Hematopoietic multipotent progenitor cell (in vitro differentiated cells): Measurements from ENCODE around the gene TRAF3IP1. TPM values are rescaled to one million over a fixed set of nuclear protein-coding genes. Genes with fewer than 3 reads are reported as not detected.
"Not testable (repeated sequence)": the region's sequence is repeated elsewhere in the genome, so short reads cannot be mapped to it uniquely, and the experiment has no call there.

ENCODE experiments used
- DNase-seq, 3 donors: peaks; one replicate each; pipeline ENCODE4 v3.0.0-alpha.2; 2011 to 2015; ENCODE audit warnings: low read depth in 2 of 3, low spot score in 2 of 3
- total RNA-seq: library from RNA; depleted of rRNA; stranded (reverse); fragments of >200 nt; gene quantifications from one replicate; pipeline ENCODE4 v1.2.3, GENCODE V29; 2012

The TRAF3IP1 gene
- total RNA-seq, 1 donor, result 4.8 TPM

DNA sequence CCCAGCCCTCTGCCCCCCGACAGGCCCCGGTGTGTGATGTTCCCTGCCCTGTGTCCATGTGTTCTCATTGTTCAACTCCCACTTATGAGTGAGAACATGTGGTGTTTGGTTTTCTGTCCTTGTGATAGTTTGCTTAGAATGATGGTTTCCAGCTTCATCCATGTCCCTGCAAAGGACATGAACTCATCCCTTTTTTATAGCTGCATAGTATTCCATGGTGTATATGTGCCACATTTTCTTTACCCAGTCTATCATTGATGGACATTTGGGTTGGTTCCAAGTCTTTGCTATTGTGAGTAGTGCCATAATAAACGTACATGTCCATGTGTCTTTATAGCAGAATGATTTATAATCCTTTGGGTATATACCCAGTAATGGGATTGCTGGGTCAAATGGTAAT lies 52.0 kb downstream of the TRAF3IP1 start:
- not testable (repeated sequence) for DNase-seq

- DNase-seq, result peak in 1 of 3 donors; percentile 60
Measured at GRCh38 chr2:238376884-238377391, 56.6 kb downstream of the TRAF3IP1 start.

DNA sequence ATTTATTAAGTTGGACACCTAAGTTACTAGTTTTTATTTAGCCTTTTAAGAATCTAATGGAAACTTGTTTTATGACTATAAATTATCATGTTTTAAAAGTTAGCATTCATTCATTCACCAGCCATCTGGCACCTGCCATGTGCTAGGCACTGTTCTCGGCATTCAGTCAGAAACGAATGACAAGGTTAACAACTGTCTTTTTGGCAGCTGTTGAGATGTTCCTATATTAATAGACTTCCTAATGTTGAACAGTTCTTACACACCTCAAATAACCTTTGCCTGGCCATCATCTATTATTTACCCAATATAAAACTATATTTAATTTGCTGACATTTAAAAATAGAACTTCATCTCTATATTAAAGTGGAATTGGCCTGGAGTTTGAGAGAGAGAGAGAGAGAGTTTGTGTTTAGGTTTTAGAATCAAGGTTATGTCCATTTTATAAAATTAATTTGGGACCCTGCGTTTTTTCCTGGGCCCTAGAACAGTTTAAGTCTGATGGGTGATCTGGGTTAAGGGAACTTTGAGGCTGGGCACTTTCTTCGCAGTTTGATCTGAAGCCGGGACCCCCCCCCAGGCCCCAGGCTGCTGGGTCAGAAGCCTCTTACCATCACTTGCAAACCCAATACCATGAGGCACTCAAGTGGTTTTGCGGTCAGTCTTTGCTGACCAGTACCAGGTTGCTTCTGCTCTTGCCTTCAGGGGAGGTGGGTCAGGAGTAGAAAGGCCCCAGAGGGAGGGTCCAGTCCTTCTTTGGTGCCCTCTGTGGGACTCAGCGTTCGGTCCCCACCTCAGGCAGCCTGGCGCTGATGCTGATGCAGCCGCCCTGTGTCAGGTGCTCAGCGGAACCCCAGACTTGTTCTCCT lies 58.1 kb downstream of the TRAF3IP1 start:
- DNase-seq, result no peak

DNA sequence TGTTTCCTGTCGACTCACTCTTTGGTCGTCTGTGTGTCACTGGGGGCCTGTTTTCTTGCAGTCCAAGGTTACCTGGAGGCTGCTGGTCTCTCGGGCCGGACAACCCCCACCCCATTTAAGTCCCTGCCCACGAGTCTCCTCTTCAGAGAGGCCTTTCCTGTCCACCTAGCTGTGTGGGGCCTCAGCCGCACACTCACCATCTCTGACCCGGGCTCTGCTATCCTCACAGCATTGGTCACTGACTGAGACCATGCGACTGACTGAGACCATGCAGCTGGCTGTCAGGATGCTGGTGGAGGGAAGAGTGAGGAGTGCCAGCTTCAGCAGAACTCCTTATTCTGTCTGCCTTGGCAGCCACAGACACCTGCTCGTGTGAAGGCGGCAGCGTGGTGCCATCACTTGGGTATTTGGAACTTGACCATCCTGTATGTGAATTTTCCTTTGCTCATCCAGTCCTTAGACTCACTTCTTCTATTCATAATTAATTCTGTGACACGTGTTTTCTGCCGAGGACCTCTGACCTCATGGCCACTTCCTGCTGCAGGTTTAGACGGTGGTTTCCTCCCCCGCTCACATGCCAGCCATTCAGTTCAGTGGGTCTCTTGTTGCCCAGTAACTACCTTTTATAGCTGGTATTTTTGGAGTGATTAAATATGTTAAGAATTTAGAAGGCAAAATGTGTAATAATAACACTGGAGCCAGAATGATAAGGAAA lies 58.9 kb downstream of the TRAF3IP1 start:
- DNase-seq, result peak in 1 of 3 donors; percentile 52

- DNase-seq, result no peak
Measured at GRCh38 chr2:238380336-238380735, 60.0 kb downstream of the TRAF3IP1 start.

- no peak for DNase-seq
Measured at GRCh38 chr2:238380785-238381184, 60.5 kb downstream of the TRAF3IP1 start.

DNA sequence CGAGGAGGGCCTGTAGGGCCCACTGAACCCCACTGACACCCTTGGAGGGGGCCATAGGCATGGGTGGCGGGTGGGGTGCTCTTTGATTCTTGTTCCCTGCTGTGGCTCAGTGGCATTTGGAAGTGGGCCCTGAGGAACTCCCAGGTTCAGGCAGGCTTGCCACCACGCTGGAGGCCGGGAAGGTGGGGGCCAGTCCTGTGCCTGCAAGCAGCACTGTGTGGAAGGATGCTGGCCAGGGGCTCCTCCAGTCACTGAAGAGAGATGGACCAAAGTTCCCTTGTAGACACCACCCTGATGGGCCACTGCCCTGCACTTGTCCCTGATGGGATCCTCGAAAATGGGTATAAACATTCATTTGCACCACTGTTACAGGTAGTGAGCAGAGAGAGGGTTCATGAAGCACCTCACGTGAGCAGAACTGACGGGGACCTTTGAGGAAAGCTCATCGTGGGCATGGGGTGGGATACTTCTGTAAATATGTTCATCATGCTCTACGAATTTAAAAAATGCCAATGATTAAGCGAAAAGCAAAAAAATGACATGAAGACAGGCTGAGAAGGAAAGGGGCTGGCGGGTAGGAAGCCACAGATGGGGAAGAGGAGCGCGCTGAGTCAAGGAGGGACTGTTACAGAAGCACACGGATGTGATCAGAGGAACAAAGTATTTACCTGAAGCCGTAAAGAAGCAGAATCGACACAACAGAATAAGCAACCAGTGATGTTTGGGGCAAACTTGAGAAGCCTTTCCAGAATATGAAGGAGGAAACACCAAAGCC lies 61.2 kb downstream of the TRAF3IP1 start:
- peak in 1 of 3 donors; percentile 67 for DNase-seq

DNA sequence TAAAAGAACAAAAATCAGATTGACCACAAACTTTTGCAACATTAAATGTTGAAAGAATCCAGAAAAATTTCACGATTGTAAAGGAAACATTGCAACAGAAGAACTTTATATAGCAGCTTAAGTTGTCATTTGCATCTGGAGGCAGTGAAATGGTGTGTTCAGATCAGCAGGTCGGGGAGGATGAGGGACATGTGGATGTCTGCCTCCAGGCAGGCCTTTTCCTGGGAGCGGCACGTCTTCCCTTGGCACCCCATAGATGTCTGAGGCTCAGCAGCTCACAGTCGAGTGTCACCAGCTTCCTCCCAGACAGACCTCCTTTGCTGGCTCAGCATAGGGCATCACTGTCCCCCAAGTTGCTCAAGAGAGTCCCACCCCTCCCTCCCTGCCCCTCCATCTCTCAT lies 62.1 kb downstream of the TRAF3IP1 start:
- no peak for DNase-seq

- DNase-seq, result no peak
Measured at GRCh38 chr2:238383135-238383534, 62.8 kb downstream of the TRAF3IP1 start.

DNA sequence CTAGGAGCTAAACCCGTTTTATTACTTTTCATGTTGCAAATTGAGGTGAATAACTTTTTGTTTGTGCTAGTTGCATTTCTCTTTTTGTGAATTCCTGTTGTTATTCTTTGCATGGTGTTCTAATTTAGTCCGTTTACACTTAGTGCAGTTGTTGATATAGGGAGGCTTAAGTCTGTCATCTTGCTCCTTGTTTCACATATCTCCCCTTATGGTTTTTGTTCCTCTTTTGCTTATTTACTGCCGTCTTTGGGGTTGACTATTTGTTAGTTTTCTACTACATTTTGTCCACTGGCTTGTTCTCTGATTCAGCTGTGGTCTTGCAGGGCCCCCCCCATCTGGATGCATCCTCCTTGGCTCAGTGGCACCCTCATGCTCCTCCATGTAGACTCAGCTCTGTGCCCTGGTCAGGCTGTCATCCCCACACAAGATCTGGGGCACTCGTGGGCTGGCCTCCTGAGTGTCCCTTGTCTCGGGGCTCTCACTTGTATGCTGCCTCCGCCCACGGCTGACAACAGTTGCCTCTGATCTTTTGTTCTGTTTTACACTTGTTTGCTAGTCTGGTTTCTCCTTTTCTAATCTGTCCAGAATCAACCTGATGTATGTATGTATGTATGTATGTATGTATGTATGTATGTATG lies 63.5 kb downstream of the TRAF3IP1 start:
- no peak for DNase-seq

GRCh38 chr2:238387332-238387731 lies 67.0 kb downstream of the TRAF3IP1 start:
- DNase-seq, result no peak

DNA sequence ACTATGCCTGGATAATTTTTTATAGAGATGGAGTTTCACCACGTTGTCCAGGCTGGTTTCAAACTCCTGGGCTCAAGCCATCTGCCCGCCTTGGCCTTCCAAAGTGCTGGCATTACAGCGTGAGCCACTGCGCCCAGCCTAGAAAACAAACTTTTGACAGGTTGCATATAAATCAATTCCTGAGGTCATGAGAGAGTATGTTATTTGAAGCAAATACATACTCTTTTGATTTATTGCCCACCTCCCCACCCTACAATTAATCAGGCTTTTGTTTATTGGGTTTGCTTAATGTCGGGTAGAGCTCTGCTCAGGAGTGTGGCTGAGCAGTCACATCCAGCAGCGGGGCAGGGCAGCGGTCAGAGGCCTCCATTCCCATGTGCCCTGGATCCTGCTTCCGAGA lies 68.5 kb downstream of the TRAF3IP1 start:
- DNase-seq, result no peak

- peak in 1 of 3 donors; percentile 40 for DNase-seq
Measured at GRCh38 chr2:238389988-238390589, 69.8 kb downstream of the TRAF3IP1 start.

DNA sequence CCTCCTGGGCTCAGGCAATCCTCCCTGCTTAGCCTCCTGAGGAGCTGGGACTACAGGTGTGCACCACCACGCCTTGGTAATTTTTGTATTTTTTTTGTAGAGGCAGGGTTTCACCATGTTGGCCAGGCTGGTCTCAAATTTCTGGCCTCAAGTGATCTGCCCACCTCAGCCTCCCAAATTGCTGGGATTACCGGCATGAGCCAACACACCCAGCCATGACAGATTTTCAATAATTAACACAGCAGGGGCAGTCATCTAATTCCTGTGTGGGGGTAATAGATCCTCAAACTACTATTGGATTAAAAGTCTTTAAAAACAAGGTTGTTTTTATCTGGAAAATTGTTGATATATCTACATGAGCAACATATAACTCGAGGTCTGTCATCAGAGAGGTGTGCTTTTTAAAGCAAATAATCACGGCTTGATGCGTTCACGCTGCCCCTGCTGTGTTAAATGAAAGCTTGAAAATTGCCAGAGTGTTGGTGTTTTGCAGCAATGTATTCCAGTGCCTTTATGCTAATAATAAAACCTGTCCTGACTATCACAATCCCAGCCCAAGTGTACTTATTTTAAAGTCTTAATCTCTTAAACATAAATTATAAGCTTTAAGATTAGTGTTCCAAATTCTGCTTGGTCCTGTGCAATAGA lies 70.8 kb downstream of the TRAF3IP1 start:
- DNase-seq, result no peak

- no peak for DNase-seq
Measured at GRCh38 chr2:238396663-238397062, 76.3 kb downstream of the TRAF3IP1 start.

GRCh38 chr2:238397356-238397755 lies 77.0 kb downstream of the TRAF3IP1 start:
- no peak for DNase-seq

- DNase-seq, result no peak
Measured at GRCh38 chr2:238398577-238398976, 78.3 kb downstream of the TRAF3IP1 start.

- no peak for DNase-seq
Measured at GRCh38 chr2:238399094-238399493, 78.8 kb downstream of the TRAF3IP1 start.

- no peak for DNase-seq
Measured at GRCh38 chr2:238401551-238401950, 81.2 kb downstream of the TRAF3IP1 start.
